Esophagus squamous epithelium (tissue), 4 donors: ENCODE data around the gene ASTN2.

Source experiments
- POLR2A ChIP-seq, 4 donors: fragments of 450-650 bp; IDR thresholded peaks; one replicate each; pipeline ENCODE4 v1.6.1; 2017; ENCODE audit warnings: antibody characterized with exemption in 4 of 4, mild to moderate bottlenecking in 4 of 4, moderate library complexity in 3 of 4
- TF ChIP-seq, protein P1 (sequence below), 6 experiments: fragments of 450-650 bp in 4 of 6; fragments of 200-600 bp in 2 of 6; sonication (generic) in 2 of 6; IDR thresholded peaks; one replicate each; pipeline ENCODE4 v1.5.1; 2016 to 2019; ENCODE audit warnings: antibody characterized with exemption in 6 of 6, mild to moderate bottlenecking in 4 of 6, moderate library complexity in 4 of 6

DNA sequence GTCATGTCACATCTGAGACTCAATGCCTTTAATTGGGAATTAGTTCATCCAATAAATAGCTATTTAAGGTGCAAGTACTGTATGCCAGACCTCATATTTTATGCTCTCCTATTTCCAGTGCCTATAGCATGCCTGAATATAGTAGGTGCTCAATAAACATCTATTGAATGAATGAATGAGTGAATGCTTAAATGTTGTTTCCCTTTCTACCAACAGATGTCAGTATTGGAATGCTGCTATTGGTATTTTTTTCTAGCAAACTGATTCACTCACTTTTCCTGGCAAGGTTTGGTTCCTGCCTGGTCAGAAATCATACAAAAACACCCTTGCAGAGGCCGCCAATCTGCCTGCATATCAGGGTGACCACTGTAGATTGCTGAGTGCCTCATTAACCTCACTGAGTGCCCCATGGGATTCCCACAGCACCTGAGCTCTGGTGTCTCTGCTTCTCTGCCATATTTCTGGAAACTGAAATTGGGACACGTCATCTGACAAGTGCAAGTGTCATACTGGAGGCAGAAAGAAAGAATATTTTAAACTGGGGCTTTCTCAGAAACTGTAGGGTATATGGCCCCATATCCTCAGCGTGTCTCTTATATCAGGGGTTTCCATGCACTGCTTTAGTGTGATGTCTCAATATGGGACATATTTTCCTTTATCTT lies 368.1 kb downstream of the ASTN2 start:
- TF ChIP-seq, protein P1, sequence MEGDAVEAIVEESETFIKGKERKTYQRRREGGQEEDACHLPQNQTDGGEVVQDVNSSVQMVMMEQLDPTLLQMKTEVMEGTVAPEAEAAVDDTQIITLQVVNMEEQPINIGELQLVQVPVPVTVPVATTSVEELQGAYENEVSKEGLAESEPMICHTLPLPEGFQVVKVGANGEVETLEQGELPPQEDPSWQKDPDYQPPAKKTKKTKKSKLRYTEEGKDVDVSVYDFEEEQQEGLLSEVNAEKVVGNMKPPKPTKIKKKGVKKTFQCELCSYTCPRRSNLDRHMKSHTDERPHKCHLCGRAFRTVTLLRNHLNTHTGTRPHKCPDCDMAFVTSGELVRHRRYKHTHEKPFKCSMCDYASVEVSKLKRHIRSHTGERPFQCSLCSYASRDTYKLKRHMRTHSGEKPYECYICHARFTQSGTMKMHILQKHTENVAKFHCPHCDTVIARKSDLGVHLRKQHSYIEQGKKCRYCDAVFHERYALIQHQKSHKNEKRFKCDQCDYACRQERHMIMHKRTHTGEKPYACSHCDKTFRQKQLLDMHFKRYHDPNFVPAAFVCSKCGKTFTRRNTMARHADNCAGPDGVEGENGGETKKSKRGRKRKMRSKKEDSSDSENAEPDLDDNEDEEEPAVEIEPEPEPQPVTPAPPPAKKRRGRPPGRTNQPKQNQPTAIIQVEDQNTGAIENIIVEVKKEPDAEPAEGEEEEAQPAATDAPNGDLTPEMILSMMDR (IDR thresholded peaks at IDR 0.05) = peak in 1 of 6 experiments; percentile 33
- no peak for TF ChIP-seq POLR2A (IDR thresholded peaks at IDR 0.05)
